Measurements from ENCODE around the gene KCTD3.

The KCTD3 gene

DNA sequence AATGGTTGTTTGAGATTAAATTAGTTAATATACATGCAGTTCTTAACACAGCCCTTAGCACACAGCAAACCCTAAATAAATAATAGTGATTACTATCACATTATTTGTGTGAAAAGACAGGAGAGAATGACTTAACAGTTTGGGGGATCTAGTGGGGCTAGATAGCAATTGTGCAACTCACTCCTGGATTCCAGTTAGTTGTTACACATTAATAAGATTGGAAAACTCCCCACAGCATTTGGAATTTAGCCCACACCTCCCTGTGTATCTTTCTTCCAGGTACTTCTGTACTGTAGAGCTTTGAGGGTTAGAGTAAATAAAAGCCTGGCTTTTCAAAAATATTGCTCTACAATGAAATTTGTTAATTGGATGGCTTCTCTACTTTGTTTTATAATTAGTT is 93.2 kb downstream of the KCTD3 start:
- no peak for DNase-seq (ENCODE audit: low read depth)

DNA sequence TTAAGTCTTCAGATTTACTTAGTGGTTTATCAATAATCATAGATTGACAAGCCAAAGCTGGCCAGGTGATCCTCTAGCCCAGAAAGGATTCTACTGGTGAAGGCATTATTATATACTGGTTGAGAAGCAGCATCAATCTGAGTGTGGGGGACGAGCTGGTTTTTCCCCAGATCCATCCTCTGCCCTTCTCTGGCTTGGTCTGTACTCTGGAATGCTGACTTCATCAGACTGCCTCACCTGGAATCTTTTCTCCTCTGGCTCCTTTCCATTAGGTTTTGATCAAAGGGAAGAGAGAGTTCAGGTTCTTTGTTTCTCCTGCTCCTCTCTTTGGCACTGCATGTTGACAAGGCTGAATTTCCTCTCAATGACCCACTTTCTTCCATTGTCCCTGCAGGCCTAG is 93.9 kb downstream of the KCTD3 start:
- no peak for DNase-seq (ENCODE audit: low read depth)

DNA sequence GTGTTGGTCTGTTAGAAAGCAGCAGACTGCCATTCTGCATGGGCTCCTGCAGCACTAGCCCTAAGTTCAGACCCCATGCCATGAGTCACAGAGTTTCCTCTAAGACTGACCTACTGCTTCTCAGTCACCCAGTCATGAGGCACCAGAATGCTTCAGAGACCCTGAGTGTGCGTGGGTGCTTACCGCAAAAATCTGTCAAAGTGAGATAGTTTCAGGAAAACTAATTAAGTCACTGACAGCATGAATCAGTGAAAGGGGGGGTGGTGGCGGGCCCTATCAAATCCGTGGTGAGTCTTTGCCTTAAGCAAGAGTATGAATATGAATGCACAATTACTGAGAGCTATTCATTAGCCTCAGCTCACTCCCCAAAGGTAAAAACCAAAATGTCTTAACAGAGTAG is 98.1 kb downstream of the KCTD3 start:
- DNase-seq (ENCODE audit: low read depth), result no peak

DNA sequence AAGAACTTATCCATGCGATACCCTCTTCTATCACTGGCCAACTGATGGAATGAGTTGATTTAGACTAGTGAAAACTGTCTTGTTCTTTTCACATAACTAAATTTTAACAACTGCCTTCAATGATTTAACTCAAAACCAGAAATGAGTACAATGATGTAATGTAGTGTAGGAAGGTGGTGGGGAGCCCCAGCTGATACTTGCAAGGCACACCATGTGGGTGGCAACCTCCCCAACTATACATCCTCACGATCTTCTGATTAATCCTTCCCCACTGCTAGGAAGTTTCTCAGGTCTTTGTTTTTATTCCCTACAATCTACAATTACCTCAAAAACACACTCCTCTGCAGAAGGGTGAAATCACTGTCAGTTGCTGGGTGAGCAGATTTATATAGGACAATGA is 100.7 kb downstream of the KCTD3 start:
- DNase-seq (ENCODE audit: low read depth), result no peak

DNA sequence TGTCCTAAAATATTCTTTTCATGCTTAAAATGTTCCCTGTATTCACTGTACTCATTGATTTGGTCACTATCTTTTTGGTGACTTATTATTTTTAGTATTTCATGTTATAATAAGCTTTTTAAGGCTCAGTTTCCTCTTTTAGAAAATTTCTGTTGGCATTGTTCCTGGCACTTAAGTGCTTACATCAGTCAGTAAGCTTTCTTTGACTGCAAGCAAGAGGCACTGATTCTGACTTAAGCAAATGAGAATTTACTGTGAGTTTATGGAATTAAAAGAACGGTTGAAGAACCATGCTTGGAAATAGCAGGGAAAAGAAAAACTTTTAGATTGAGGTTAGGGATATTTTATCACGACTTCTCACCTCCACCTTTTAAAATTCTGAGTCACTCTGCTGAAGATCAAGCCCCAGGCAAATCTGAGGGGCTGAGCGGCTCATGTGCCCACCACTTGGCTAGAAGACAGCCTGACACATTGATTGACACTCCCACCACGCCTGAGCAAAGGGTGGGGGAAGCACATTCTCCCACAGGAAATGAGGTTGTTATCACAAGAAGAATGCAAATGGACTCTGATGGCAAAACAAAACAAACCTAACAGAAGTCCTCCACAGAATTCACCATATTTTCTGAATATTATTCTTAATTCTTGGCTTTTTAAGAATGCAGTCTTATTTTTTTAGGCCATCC is 102.8 kb downstream of the KCTD3 start:
- DNase-seq (ENCODE audit: low read depth), result no peak
